Parathyroid adenoma (tissue), 2 donors: Measurements from ENCODE around the gene BAIAP2.

Experiments used
- H2AFZ ChIP-seq: fragments of 300-600 bp; sonication (generic); one replicate; pipeline ENCODE4 v1.7.0; 2017; ENCODE audit warnings: antibody characterized with exemption, mild to moderate bottlenecking
- H3K27ac ChIP-seq: fragments of 300-600 bp; sonication (generic); one replicate; pipeline ENCODE4 v1.7.0; 2017
- H3K27me3 ChIP-seq: fragments of 300-600 bp; sonication (generic); one replicate; pipeline ENCODE4 v1.7.0; 2017; ENCODE audit warnings: low read length; ENCODE audit not compliant: control insufficient read depth, insufficient read depth
- H3K36me3 ChIP-seq: fragments of 300-600 bp; sonication (generic); one replicate; pipeline ENCODE4 v1.7.0; 2017; ENCODE audit warnings: low read length; ENCODE audit not compliant: control insufficient read depth, insufficient read depth
- H3K4me1 ChIP-seq: fragments of 300-600 bp; sonication (generic); one replicate; pipeline ENCODE4 v1.7.0; 2017; ENCODE audit warnings: control low read depth
- H3K4me2 ChIP-seq: fragments of 300-600 bp; sonication (generic); one replicate; pipeline ENCODE4 v1.7.0; 2017; ENCODE audit warnings: low read length
- H3K4me3 ChIP-seq: fragments of 300-600 bp; sonication (generic); one replicate; pipeline ENCODE4 v1.7.0; 2017; ENCODE audit warnings: low read depth, low read length
- H3K79me2 ChIP-seq: fragments of 300-600 bp; sonication (generic); one replicate; pipeline ENCODE4 v1.7.0; 2017; ENCODE audit warnings: control low read depth
- H3K9ac ChIP-seq: fragments of 300-600 bp; sonication (generic); one replicate; pipeline ENCODE4 v1.7.0; 2017; ENCODE audit warnings: mild to moderate bottlenecking
- H3K9me3 ChIP-seq: fragments of 300-600 bp; sonication (generic); one replicate; pipeline ENCODE4 v1.7.0; 2017; ENCODE audit warnings: low read length; ENCODE audit not compliant: control insufficient read depth
- CTCF ChIP-seq: fragments of 300-600 bp; sonication (generic); IDR thresholded peaks from one replicate; pipeline ENCODE4 v1.7.0; 2017; ENCODE audit warnings: antibody characterized with exemption, mild to moderate bottlenecking
- donor health status: primary hyperparathyroidism.

Gene BAIAP2

GRCh38 chr17:81006891-81007290 is 28.1 kb upstream of the BAIAP2 start:
- no peak overlapping the region for H2AFZ ChIP-seq
- no peaks in the 10 kb centered on the region for H3K36me3 ChIP-seq
- no peak overlapping the region for H3K9ac ChIP-seq
- no peak for TF ChIP-seq CTCF
- no peaks in the 10 kb centered on the region for H3K4me1 ChIP-seq
- no peaks in the 10 kb centered on the region for H3K27me3 ChIP-seq
- H3K9me3 ChIP-seq: no peaks in the 10 kb centered on the region
- no peak overlapping the region for H3K27ac ChIP-seq
- H3K79me2 ChIP-seq: no peaks in the 10 kb centered on the region
- no peak overlapping the region for H3K4me3 ChIP-seq
- no peak overlapping the region for H3K4me2 ChIP-seq

GRCh38 chr17:81008140-81008539 is 26.8 kb upstream of the BAIAP2 start:
- Histone ChIP-seq H3K4me2 (no peak overlapping the region), H3K27ac (no peak overlapping the region), H3K9me3 (no peaks in the 10 kb centered on the region), H3K4me1 (no peaks in the 10 kb centered on the region), H3K79me2 (no peaks in the 10 kb centered on the region), H3K9ac (no peak overlapping the region), H3K27me3 (no peaks in the 10 kb centered on the region), H3K36me3 (no peaks in the 10 kb centered on the region), H2AFZ (no peak overlapping the region), H3K4me3 (no peak overlapping the region)
- TF ChIP-seq CTCF: no peak

GRCh38 chr17:81009136-81009535 is 25.8 kb upstream of the BAIAP2 start:
- H3K4me3 ChIP-seq: no peak overlapping the region
- no peaks in the 10 kb centered on the region for H3K79me2 ChIP-seq
- H3K4me2 ChIP-seq: no peak overlapping the region
- TF ChIP-seq CTCF: no peak
- H3K4me1 ChIP-seq: no peaks in the 10 kb centered on the region
- H2AFZ ChIP-seq: no peak overlapping the region
- H3K27ac ChIP-seq: no peak overlapping the region
- no peaks in the 10 kb centered on the region for H3K27me3 ChIP-seq
- no peak overlapping the region for H3K9ac ChIP-seq
- H3K9me3 ChIP-seq: no peaks in the 10 kb centered on the region
- no peaks in the 10 kb centered on the region for H3K36me3 ChIP-seq

- no peak overlapping the region for H3K4me2 ChIP-seq
- H3K36me3 ChIP-seq: no peaks in the 10 kb centered on the region
- H3K27ac ChIP-seq: no peak overlapping the region
- no peaks in the 10 kb centered on the region for H3K79me2 ChIP-seq
- no peak overlapping the region for H3K4me3 ChIP-seq
- TF ChIP-seq CTCF: no peak
- H3K9ac ChIP-seq: no peak overlapping the region
- no peaks in the 10 kb centered on the region for H3K9me3 ChIP-seq
- no peaks in the 10 kb centered on the region for H3K4me1 ChIP-seq
- H3K27me3 ChIP-seq: no peaks in the 10 kb centered on the region
- no peak overlapping the region for H2AFZ ChIP-seq
These were observed 24.0 kb upstream of the BAIAP2 start for GRCh38 chr17:81010935-81011334.

- no peaks in the 10 kb centered on the region for H3K27me3 ChIP-seq
- no peaks in the 10 kb centered on the region for H3K79me2 ChIP-seq
- H3K27ac ChIP-seq: no peak overlapping the region
- no peak overlapping the region for H2AFZ ChIP-seq
- H3K4me1 ChIP-seq: no peaks in the 10 kb centered on the region
- H3K9ac ChIP-seq: no peak overlapping the region
- H3K4me2 ChIP-seq: no peak overlapping the region
- no peak for TF ChIP-seq CTCF
- H3K4me3 ChIP-seq: no peak overlapping the region
- H3K36me3 ChIP-seq: no peaks in the 10 kb centered on the region
- H3K9me3 ChIP-seq: no peaks in the 10 kb centered on the region
These were observed 23.0 kb upstream of the BAIAP2 start for GRCh38 chr17:81011951-81012350.
